K562 (cell line): ENCODE results near the gene PBXIP1. TPM values are rescaled to one million over a fixed set of nuclear protein-coding genes. Genes with fewer than 3 reads are reported as not detected.

Experiments
- CHAMP1 ChIP-seq: fragments of 450-650 bp; IDR thresholded peaks from 2 replicates; pipeline ENCODE4 v1.6.1; 2016; ENCODE audit warnings: mild to moderate bottlenecking
- CHD1 ChIP-seq: fragments of 200-600 bp; sonication (generic); IDR thresholded peaks from one replicate; pipeline ENCODE4 v1.6.1; 2012; ENCODE audit warnings: mild to moderate bottlenecking, moderate library complexity, low read length, inconsistent platforms
- CREM ChIP-seq: IDR thresholded peaks from 2 replicates; pipeline ENCODE4 v1.6.1; 2014; ENCODE audit warnings: antibody characterized with exemption, low read depth
- E2F6 ChIP-seq, 2 experiments: IDR thresholded peaks; 2 replicates each; pipeline ENCODE4 v1.6.1; 2011; ENCODE audit warnings: borderline replicate concordance in 1 of 2, control low read depth in 1 of 2, low read depth in 1 of 2, low read length in 1 of 2, mild to moderate bottlenecking in 1 of 2, mixed read lengths in 1 of 2, moderate library complexity in 1 of 2; ENCODE audit not compliant: insufficient read depth in 1 of 2, insufficient read length in 1 of 2, poor library complexity in 1 of 2, severe bottlenecking in 1 of 2; ENCODE audit errors: extremely low read depth in 1 of 2
- FOXP1 ChIP-seq: sonication (generic); formaldehyde crosslinking; IDR thresholded peaks from 2 replicates; pipeline ENCODE4 v1.8.0; 2022; ENCODE audit warnings: mild to moderate bottlenecking, missing genetic modification reagents
- KAT7 ChIP-seq: sonication (generic); formaldehyde crosslinking; IDR thresholded peaks from 2 replicates; pipeline ENCODE4 v1.8.0; 2022; ENCODE audit warnings: missing genetic modification reagents, mild to moderate bottlenecking, borderline replicate concordance
- SIRT6 ChIP-seq: IDR thresholded peaks from one replicate; pipeline ENCODE4 v1.6.1; 2012; ENCODE audit warnings: low read depth, mild to moderate bottlenecking, control low read depth, inconsistent platforms, low read length, moderate library complexity
- VEZF1 ChIP-seq: fragments of 200-800 bp; sonication (Bioruptor generic); IDR thresholded peaks from 2 replicates; pipeline ENCODE4 v1.6.1; 2017; ENCODE audit warnings: missing genetic modification characterization, missing compliant biosample characterization
- ZBTB26 ChIP-seq: fragments of 450-650 bp; formaldehyde crosslinking; IDR thresholded peaks from 2 replicates; pipeline ENCODE4 v1.4.0; 2022; ENCODE audit warnings: missing genetic modification characterization
- ZNF561 ChIP-seq: fragments of 450-650 bp; formaldehyde crosslinking; conservative IDR thresholded peaks from 2 replicates; pipeline ENCODE4 v1.4.0; 2020; ENCODE audit warnings: mild to moderate bottlenecking, moderate library complexity
- ZNF583 ChIP-seq: fragments of 250-450 bp; sonication (Bioruptor Pico); IDR thresholded peaks from 2 replicates; pipeline ENCODE4 v1.4.0; 2020
- polyA plus RNA-seq, 8 experiments: library from polyadenylated mRNA; depleted of rRNA in 4 of 8; stranded (reverse) in 5 of 8; unstranded in 3 of 8; fragments of >200 nt; fragmentation: Nextera tagmentation in 2 of 8; fragmentation: Illumina TruSeq in 1 of 8; extraction: Ambion mirVana in 2 of 8; extraction: Trizol in 1 of 8; gene quantifications; 2 replicates each; pipeline versions ENCODE4 v1.2.1 to v1.2.3, GENCODE V29; 2011 to 2014; ENCODE audit warnings: inconsistent platforms in 1 of 8, missing spikeins in 1 of 8
- total RNA-seq, 7 experiments: library from RNA; depleted of rRNA in 6 of 7; stranded (reverse); fragments of >200 nt in 6 of 7; fragmentation: Illumina TruSeq in 2 of 7; extraction: Trizol in 2 of 7; gene quantifications; 2 replicates each; pipeline versions ENCODE4 v1.2.1 to v1.2.3, GENCODE V29; 2011 to 2021; ENCODE audit warnings: low replicate concordance in 1 of 7
- TF ChIP-seq, protein P1 (sequence below): sonication (generic); formaldehyde crosslinking; IDR thresholded peaks from 2 replicates; pipeline ENCODE4 v1.8.0; 2023; ENCODE audit warnings: missing genetic modification reagents, mild to moderate bottlenecking, borderline replicate concordance

The PBXIP1 gene
- total and polyA plus RNA-seq, 9 of the 15 experiments (the other 6 are each of a cell fraction or from before 2014, with no cell fraction given), result 0.13 to 8.3 (median 5.8) TPM

DNA sequence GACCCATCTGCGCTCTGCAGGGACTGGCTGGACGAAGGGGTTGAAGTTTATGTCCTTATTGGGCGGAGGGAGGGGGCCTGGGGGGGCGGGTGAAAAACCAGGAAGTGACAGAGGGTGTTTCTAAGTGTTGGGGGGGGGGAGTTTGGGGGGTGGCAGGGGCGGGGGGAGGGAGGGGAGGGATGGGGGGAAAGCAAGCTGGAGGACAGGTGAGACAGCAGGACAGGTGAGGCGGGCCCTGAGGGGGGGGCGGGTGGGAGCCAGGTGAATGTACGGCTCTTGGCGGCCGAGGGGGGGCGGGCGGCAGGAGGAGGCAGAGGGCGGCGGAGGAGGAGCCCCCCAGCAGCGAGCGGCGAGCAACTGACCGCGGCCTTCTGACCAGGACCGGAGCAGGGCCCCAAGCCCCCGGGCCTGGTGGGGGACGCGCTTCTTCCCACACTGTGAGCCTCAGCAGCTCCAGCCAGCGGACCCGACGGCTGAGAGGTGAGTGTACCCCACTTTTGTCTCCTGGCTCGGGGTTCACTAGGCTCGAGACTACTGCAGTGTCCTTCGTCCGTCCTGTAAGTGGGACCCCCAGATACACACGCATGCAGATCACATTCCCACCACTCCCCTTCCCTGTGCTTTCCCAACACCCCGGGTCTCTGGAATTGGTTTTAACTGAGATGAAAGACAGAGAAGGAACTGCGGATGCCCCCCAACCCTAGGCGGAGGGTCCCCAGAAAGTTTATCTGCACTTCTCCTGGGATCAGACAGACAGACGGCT lies 46.7 kb upstream of the PBXIP1 start, which contains the start of gene ZBTB7B (continued):
- TF ChIP-seq CHAMP1 (no peak), CHD1 (peak; percentile 69), ZNF561 (CRISPR knock-in tag) (no peak), ZNF583 (no peak), FOXP1 (CRISPR knock-in tag) (0 out of 2 replicates have a peak, but pooled peaks have one; percentile 12), VEZF1 (CRISPR knock-in tag) (peak; percentile 51), E2F6 (IDR thresholded peaks at IDR 0.05; ENCODE audit: borderline replicate concordance in 1 of 2, extremely low read depth in 1 of 2, insufficient read depth in 1 of 2, insufficient read length in 1 of 2, low read depth in 1 of 2, low read length in 1 of 2, poor library complexity in 1 of 2, severe bottlenecking in 1 of 2) (no peak), KAT7 (CRISPR knock-in tag) (0 out of 2 replicates have a peak, but pooled peaks have one; percentile 6), ZBTB26 (CRISPR knock-in tag) (no peak), SIRT6 (no peak), CREM (no peak)
- TF ChIP-seq, protein P1, sequence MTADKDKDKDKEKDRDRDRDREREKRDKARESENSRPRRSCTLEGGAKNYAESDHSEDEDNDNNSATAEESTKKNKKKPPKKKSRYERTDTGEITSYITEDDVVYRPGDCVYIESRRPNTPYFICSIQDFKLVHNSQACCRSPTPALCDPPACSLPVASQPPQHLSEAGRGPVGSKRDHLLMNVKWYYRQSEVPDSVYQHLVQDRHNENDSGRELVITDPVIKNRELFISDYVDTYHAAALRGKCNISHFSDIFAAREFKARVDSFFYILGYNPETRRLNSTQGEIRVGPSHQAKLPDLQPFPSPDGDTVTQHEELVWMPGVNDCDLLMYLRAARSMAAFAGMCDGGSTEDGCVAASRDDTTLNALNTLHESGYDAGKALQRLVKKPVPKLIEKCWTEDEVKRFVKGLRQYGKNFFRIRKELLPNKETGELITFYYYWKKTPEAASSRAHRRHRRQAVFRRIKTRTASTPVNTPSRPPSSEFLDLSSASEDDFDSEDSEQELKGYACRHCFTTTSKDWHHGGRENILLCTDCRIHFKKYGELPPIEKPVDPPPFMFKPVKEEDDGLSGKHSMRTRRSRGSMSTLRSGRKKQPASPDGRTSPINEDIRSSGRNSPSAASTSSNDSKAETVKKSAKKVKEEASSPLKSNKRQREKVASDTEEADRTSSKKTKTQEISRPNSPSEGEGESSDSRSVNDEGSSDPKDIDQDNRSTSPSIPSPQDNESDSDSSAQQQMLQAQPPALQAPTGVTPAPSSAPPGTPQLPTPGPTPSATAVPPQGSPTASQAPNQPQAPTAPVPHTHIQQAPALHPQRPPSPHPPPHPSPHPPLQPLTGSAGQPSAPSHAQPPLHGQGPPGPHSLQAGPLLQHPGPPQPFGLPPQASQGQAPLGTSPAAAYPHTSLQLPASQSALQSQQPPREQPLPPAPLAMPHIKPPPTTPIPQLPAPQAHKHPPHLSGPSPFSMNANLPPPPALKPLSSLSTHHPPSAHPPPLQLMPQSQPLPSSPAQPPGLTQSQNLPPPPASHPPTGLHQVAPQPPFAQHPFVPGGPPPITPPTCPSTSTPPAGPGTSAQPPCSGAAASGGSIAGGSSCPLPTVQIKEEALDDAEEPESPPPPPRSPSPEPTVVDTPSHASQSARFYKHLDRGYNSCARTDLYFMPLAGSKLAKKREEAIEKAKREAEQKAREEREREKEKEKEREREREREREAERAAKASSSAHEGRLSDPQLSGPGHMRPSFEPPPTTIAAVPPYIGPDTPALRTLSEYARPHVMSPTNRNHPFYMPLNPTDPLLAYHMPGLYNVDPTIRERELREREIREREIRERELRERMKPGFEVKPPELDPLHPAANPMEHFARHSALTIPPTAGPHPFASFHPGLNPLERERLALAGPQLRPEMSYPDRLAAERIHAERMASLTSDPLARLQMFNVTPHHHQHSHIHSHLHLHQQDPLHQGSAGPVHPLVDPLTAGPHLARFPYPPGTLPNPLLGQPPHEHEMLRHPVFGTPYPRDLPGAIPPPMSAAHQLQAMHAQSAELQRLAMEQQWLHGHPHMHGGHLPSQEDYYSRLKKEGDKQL (CRISPR knock-in tag), result no peak
